ENCODE results near the gene CFAP100.

- no peak for TF ChIP-seq POLR2AphosphoS5 (IDR thresholded peaks at IDR 0.05; ENCODE audit: low read depth, low read length)
- TF ChIP-seq REST (IDR thresholded peaks at IDR 0.05; ENCODE audit: insufficient read depth in 1 of 2, low read depth in 2 of 2, low read length in 2 of 2), result no peak
- TF ChIP-seq TAF1 (IDR thresholded peaks at IDR 0.05; ENCODE audit: borderline replicate concordance, insufficient read depth, low read length), result no peak
Observed at GRCh38 chr3:126446301-126446700, 51.6 kb downstream of the CFAP100 start.
